ENCODE data around the gene MEGF10. TPM values are rescaled to one million over a fixed set of nuclear protein-coding genes. Genes with fewer than 3 reads are reported as not detected.

MEGF10 gene
- total and polyA plus RNA-seq, 2 experiments from 2014 or later = 1.7 to 8.2 TPM

GRCh38 chr5:127447827-127448226 is 157.2 kb downstream of the MEGF10 start:
- Histone ChIP-seq H3K4me1 (ENCODE audit: low read depth) (no peaks in the 10 kb centered on the region), H3K27ac (no peak overlapping the region), H3K4me3 (no peak overlapping the region), H3K9me3 (ENCODE audit: low read depth) (no peaks in the 10 kb centered on the region), H3K36me3 (no peaks in the 10 kb centered on the region), H3K27me3 (no peaks in the 10 kb centered on the region)
- peak in 1 of 2 donors; percentile 39 for DNase-seq (ENCODE audit: low read depth in 1 of 2, low spot score in 1 of 2)
- TF ChIP-seq, protein P1, sequence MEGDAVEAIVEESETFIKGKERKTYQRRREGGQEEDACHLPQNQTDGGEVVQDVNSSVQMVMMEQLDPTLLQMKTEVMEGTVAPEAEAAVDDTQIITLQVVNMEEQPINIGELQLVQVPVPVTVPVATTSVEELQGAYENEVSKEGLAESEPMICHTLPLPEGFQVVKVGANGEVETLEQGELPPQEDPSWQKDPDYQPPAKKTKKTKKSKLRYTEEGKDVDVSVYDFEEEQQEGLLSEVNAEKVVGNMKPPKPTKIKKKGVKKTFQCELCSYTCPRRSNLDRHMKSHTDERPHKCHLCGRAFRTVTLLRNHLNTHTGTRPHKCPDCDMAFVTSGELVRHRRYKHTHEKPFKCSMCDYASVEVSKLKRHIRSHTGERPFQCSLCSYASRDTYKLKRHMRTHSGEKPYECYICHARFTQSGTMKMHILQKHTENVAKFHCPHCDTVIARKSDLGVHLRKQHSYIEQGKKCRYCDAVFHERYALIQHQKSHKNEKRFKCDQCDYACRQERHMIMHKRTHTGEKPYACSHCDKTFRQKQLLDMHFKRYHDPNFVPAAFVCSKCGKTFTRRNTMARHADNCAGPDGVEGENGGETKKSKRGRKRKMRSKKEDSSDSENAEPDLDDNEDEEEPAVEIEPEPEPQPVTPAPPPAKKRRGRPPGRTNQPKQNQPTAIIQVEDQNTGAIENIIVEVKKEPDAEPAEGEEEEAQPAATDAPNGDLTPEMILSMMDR (IDR thresholded peaks at IDR 0.05; ENCODE audit: low read depth, low read length) = no peak

DNA sequence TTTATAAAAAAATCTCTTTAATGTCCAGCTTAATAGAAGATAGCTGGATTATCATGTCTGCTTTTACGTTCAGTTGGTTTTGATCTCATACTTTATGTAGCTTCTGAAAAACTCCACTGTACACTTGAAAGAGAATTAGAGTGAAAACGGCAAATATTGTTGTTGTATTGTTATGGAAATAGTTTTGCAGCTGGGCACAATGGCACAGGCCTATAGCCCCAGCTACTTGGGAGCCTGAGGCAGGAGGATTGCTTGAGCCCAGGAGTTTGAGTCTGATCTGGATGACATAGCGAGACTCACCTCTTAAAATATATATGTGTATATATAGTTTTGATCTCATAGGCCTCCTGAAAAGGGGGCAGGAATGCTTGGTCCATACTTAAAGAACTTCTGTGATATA is 159.4 kb downstream of the MEGF10 start:
- Histone ChIP-seq H3K4me1 (ENCODE audit: low read depth) (no peaks in the 10 kb centered on the region), H3K4me3 (no peak overlapping the region), H3K36me3 (no peaks in the 10 kb centered on the region), H3K9me3 (ENCODE audit: low read depth) (no peaks in the 10 kb centered on the region), H3K27ac (no peak overlapping the region), H3K27me3 (no peaks in the 10 kb centered on the region)
- TF ChIP-seq, protein P1 (IDR thresholded peaks at IDR 0.05; ENCODE audit: low read depth, low read length) = no peak
- DNase-seq (ENCODE audit: low read depth in 1 of 2, low spot score in 1 of 2) = no peak

DNA sequence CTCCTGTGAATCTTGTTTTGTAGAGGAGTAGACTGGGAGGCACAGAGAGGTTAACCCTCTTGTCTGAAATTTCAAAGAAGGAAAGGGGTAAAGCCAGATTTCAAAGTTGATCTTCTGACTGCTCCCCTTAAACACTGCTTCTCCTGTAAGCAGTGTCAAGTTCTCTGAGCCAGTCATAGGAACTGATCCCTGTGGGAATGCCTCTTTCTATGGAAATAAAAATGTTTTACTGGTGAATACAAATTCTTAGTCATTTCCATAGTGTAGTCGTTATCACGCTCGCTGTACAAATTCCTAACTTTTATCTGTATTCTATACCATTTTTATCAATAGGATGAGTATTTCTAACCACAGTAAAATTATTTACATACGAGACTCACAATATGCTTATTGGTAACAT is 160.5 kb downstream of the MEGF10 start:
- no peaks in the 10 kb centered on the region for H3K36me3 ChIP-seq
- H3K27me3 ChIP-seq = no peaks in the 10 kb centered on the region
- no peak for DNase-seq (ENCODE audit: low read depth in 1 of 2, low spot score in 1 of 2)
- TF ChIP-seq, protein P1 (IDR thresholded peaks at IDR 0.05; ENCODE audit: low read depth, low read length) = no peak
- no peak overlapping the region for H3K27ac ChIP-seq
- no peak overlapping the region for H3K4me3 ChIP-seq
- no peaks in the 10 kb centered on the region for H3K4me1 ChIP-seq (ENCODE audit: low read depth)
- H3K9me3 ChIP-seq (ENCODE audit: low read depth) = no peaks in the 10 kb centered on the region

- Histone ChIP-seq H3K4me1 (ENCODE audit: low read depth) (no peaks in the 10 kb centered on the region), H3K4me3 (no peak overlapping the region), H3K9me3 (ENCODE audit: low read depth) (no peaks in the 10 kb centered on the region), H3K27me3 (no peaks in the 10 kb centered on the region), H3K36me3 (no peaks in the 10 kb centered on the region), H3K27ac (no peak overlapping the region)
- no peak for DNase-seq (ENCODE audit: low read depth in 1 of 2, low spot score in 1 of 2)
- TF ChIP-seq, protein P1 (IDR thresholded peaks at IDR 0.05; ENCODE audit: low read depth, low read length) = no peak
These were observed 162.0 kb downstream of the MEGF10 start for GRCh38 chr5:127452626-127453025.

DNA sequence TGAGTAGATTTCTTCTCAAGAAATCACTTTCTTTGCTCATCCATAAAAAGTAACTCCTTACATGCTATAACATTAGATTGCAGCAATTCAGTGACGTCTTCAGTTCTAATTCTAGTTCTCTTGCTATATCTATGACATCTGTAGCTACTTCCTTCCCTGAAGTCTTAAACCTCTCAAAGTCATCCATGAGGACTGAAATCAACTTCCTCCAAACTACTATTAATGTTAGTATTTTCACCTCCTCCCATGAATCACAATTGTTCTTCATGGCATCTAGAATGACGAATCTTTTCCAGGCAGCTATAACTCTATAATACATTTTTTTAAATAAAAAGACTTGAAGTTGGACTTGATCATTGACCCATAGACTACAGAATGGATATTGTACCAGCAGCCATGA is 180.6 kb downstream of the MEGF10 start:
- no peak for DNase-seq (ENCODE audit: low read depth in 1 of 2, low spot score in 1 of 2)
- no peaks in the 10 kb centered on the region for H3K4me1 ChIP-seq (ENCODE audit: low read depth)
- TF ChIP-seq, protein P1 (IDR thresholded peaks at IDR 0.05; ENCODE audit: low read depth, low read length) = no peak
- no peak overlapping the region for H3K4me3 ChIP-seq
- H3K27me3 ChIP-seq = no peaks in the 10 kb centered on the region
- no peaks in the 10 kb centered on the region for H3K9me3 ChIP-seq (ENCODE audit: low read depth)
- no peak overlapping the region for H3K27ac ChIP-seq
- H3K36me3 ChIP-seq = no peaks in the 10 kb centered on the region

GRCh38 chr5:127472700-127473099 is 182.1 kb downstream of the MEGF10 start:
- Histone ChIP-seq H3K4me3 (no peak overlapping the region), H3K36me3 (no peaks in the 10 kb centered on the region), H3K9me3 (ENCODE audit: low read depth) (no peaks in the 10 kb centered on the region), H3K4me1 (ENCODE audit: low read depth) (no peaks in the 10 kb centered on the region), H3K27ac (no peak overlapping the region), H3K27me3 (no peaks in the 10 kb centered on the region)
- DNase-seq (ENCODE audit: low read depth in 1 of 2, low spot score in 1 of 2) = no peak
- TF ChIP-seq, protein P1 (IDR thresholded peaks at IDR 0.05; ENCODE audit: low read depth, low read length) = no peak
